Mammary epithelial cell (primary cell): ENCODE results near the gene BASP1.

ENCODE experiments used
- EZH2 ChIP-seq: IDR thresholded peaks from 2 replicates; pipeline ENCODE4 v1.6.1; 2012; ENCODE audit warnings: low read length, inconsistent platforms, borderline replicate concordance
- TF ChIP-seq, protein P1 (sequence below), 2 donors: IDR thresholded peaks in 1 of 2; conservative IDR thresholded peaks in 1 of 2; 2 replicates each; pipeline ENCODE4 v1.5.1; 2011 to 2012; ENCODE audit warnings: inconsistent platforms in 2 of 2, low read length in 2 of 2, mild to moderate bottlenecking in 2 of 2, control low read depth in 1 of 2, low read depth in 1 of 2; ENCODE audit not compliant: insufficient read depth in 1 of 2; ENCODE audit errors: extremely low read depth in 1 of 2

DNA sequence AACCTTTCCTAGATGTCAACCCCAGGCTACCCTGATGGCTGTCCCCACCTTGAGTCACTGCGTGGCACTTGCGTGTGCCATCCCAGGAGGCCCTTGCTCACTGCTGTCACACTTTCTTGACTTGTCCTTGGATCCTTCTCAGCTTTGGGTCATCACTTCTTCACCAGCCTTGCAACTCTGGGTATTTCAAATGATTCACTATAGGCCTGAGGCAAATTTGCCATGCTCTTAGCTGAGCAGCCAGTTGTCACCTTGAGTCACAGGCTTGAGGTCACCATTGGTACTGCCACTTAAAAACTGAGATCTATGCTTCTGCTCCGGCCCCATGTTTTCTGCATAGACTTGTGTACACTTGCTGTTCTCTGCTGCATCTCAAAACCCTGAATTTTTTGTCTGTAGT, 84.7 kb downstream of the BASP1 start:
- TF ChIP-seq, protein P1, sequence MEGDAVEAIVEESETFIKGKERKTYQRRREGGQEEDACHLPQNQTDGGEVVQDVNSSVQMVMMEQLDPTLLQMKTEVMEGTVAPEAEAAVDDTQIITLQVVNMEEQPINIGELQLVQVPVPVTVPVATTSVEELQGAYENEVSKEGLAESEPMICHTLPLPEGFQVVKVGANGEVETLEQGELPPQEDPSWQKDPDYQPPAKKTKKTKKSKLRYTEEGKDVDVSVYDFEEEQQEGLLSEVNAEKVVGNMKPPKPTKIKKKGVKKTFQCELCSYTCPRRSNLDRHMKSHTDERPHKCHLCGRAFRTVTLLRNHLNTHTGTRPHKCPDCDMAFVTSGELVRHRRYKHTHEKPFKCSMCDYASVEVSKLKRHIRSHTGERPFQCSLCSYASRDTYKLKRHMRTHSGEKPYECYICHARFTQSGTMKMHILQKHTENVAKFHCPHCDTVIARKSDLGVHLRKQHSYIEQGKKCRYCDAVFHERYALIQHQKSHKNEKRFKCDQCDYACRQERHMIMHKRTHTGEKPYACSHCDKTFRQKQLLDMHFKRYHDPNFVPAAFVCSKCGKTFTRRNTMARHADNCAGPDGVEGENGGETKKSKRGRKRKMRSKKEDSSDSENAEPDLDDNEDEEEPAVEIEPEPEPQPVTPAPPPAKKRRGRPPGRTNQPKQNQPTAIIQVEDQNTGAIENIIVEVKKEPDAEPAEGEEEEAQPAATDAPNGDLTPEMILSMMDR (conservative IDR thresholded peaks at IDR 0.05 in 1 of 2, IDR thresholded peaks at IDR 0.05 in 1 of 2; ENCODE audit: extremely low read depth in 1 of 2, insufficient read depth in 1 of 2, low read depth in 1 of 2, low read length in 2 of 2), result no peak
- no peak for TF ChIP-seq EZH2
